Right lobe of liver (tissue), 4 donors: ENCODE results near the gene FBXL17.

ENCODE experiments used
- POLR2A ChIP-seq: fragments of 450-650 bp; IDR thresholded peaks from one replicate; pipeline ENCODE4 v1.6.1; 2017; ENCODE audit warnings: antibody characterized with exemption, mild to moderate bottlenecking
- TF ChIP-seq, protein P1 (sequence below), 4 donors: fragments of 200-600 bp in 3 of 4; fragments of 450-650 bp in 1 of 4; IDR thresholded peaks; one replicate each; pipeline versions ENCODE4 v1.5.1 to v1.8.0; 2016 to 2022; ENCODE audit warnings: antibody characterized with exemption in 4 of 4, mild to moderate bottlenecking in 2 of 4
- donor health status: DM: no; HTN: no; CAD: no.
- donor health status: DM: no; HTN: no; CAD: no.
- donor health status: DM: no; HTN: yes; CAD: no.

DNA sequence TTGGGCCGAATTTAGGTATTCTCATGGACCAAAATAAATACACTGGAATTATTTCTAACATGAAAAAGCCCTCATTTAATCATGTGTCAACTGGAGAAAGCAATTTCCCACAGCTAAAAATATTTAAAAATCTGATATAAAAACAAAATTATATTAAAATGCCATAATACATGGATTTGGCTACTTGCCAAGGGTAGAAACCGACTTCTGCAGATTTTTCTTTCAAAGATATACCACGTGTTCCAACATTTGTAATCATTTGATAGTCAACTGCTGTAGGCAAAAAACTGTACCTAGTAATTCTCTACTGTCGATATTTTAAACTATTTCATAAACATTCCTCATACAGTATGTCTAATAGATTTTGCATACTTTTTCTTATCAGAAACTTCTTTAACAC lies 237.6 kb downstream of the FBXL17 start:
- TF ChIP-seq, protein P1, sequence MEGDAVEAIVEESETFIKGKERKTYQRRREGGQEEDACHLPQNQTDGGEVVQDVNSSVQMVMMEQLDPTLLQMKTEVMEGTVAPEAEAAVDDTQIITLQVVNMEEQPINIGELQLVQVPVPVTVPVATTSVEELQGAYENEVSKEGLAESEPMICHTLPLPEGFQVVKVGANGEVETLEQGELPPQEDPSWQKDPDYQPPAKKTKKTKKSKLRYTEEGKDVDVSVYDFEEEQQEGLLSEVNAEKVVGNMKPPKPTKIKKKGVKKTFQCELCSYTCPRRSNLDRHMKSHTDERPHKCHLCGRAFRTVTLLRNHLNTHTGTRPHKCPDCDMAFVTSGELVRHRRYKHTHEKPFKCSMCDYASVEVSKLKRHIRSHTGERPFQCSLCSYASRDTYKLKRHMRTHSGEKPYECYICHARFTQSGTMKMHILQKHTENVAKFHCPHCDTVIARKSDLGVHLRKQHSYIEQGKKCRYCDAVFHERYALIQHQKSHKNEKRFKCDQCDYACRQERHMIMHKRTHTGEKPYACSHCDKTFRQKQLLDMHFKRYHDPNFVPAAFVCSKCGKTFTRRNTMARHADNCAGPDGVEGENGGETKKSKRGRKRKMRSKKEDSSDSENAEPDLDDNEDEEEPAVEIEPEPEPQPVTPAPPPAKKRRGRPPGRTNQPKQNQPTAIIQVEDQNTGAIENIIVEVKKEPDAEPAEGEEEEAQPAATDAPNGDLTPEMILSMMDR (IDR thresholded peaks at IDR 0.05), result no peak
- no peak for TF ChIP-seq POLR2A
